ES-I3 (cell line): ENCODE results near the gene ZG16.
"Not testable (repeated sequence)": the region's sequence is repeated elsewhere in the genome, so short reads cannot be mapped to it uniquely, and the experiment has no call there.

Experiments
- H3K36me3 ChIP-seq: 2 replicates; pipeline ENCODE4 v1.6.1; 2013; ENCODE audit warnings: mild to moderate bottlenecking, low read length, control low read depth, moderate library complexity; ENCODE audit not compliant: insufficient read depth
- H3K4me1 ChIP-seq: 2 replicates; pipeline ENCODE4 v1.6.1; 2013; ENCODE audit warnings: mild to moderate bottlenecking, control low read depth, low read length; ENCODE audit not compliant: insufficient read depth
- H3K9ac ChIP-seq: 2 replicates; pipeline ENCODE4 v1.6.1; 2013; ENCODE audit warnings: low read depth, mild to moderate bottlenecking, low read length, moderate library complexity
- H3K9me3 ChIP-seq: 2 replicates; pipeline ENCODE4 v1.6.1; 2013; ENCODE audit warnings: mild to moderate bottlenecking, low read length, moderate library complexity; ENCODE audit not compliant: control insufficient read depth, insufficient read depth

ZG16 gene

GRCh38 chr16:29787155-29787554 is 9.1 kb downstream of the ZG16 start:
- H3K4me1 ChIP-seq, H3K9ac ChIP-seq, H3K36me3 ChIP-seq, H3K9me3 ChIP-seq: not testable (repeated sequence)

GRCh38 chr16:29789775-29790182 is 11.7 kb downstream of the ZG16 start:
- Histone ChIP-seq H3K36me3 (no peaks in the 10 kb centered on the region; the same call in 1 of the 2 replicates), H3K4me1 (peaks cover 8% of the 10 kb centered on the region), H3K9me3 (no peaks in the 10 kb centered on the region), H3K9ac (peak overlapping the region; percentile 79)

GRCh38 chr16:29790183-29790948 is 12.3 kb downstream of the ZG16 start, which contains the start of gene KIF22:
Gene KIF22 (plus strand): TSS chr16:29790751. CDS start chr16:29790760, 9 bp downstream.
- peak within 1 kb of the TSS; percentile 95 for H3K9ac ChIP-seq
- H3K4me1 ChIP-seq = peaks cover 8% of the 10 kb centered on the region
- H3K36me3 ChIP-seq = no peaks in the 10 kb centered on the region; the same call in 1 of the 2 replicates
- H3K9me3 ChIP-seq = no peaks in the 10 kb centered on the region

GRCh38 chr16:29790949-29791844 is 13.1 kb downstream of the ZG16 start:
- no peaks in the 10 kb centered on the region; the same call in 1 of the 2 replicates for H3K36me3 ChIP-seq
- H3K9ac ChIP-seq = peak overlapping the region; percentile 95
- no peaks in the 10 kb centered on the region for H3K9me3 ChIP-seq
- peaks cover 8% of the 10 kb centered on the region for H3K4me1 ChIP-seq

GRCh38 chr16:29791845-29792807 is 14.1 kb downstream of the ZG16 start:
- peak overlapping the region; percentile 95; the same call in 1 of the 2 replicates for H3K9ac ChIP-seq
- peaks cover 8% of the 10 kb centered on the region for H3K4me1 ChIP-seq
- no peaks in the 10 kb centered on the region for H3K9me3 ChIP-seq
- H3K36me3 ChIP-seq = peaks cover 6% of the 10 kb centered on the region

- not testable (repeated sequence) for H3K9ac ChIP-seq, H3K9me3 ChIP-seq, H3K4me1 ChIP-seq
- peaks cover 14% of the 10 kb centered on the region for H3K36me3 ChIP-seq
Observed at GRCh38 chr16:29793153-29793552, 15.1 kb downstream of the ZG16 start.

- Histone ChIP-seq H3K9me3 (no peaks in the 10 kb centered on the region), H3K36me3 (peaks cover 23% of the 10 kb centered on the region), H3K9ac (no peak overlapping the region), H3K4me1 (peaks cover 8% of the 10 kb centered on the region)
Observed at GRCh38 chr16:29794231-29794710, 16.2 kb downstream of the ZG16 start.

GRCh38 chr16:29802416-29802935 is 24.4 kb downstream of the ZG16 start:
- no peaks in the 10 kb centered on the region for H3K9me3 ChIP-seq
- no peaks in the 10 kb centered on the region for H3K4me1 ChIP-seq
- no peak overlapping the region for H3K9ac ChIP-seq
- H3K36me3 ChIP-seq = peaks cover 30% of the 10 kb centered on the region

- H3K9me3 ChIP-seq = no peaks in the 10 kb centered on the region
- peaks cover 6% of the 10 kb centered on the region for H3K4me1 ChIP-seq
- no peak overlapping the region for H3K9ac ChIP-seq
- H3K36me3 ChIP-seq = peaks cover 18% of the 10 kb centered on the region
Observed at GRCh38 chr16:29804020-29804419, 26.0 kb downstream of the ZG16 start.

GRCh38 chr16:29804455-29805231 is 26.6 kb downstream of the ZG16 start:
- Histone ChIP-seq H3K9me3 (no peaks in the 10 kb centered on the region), H3K9ac (peak overlapping the region; percentile 77), H3K36me3 (peaks cover 16% of the 10 kb centered on the region), H3K4me1 (peaks cover 6% of the 10 kb centered on the region)

- H3K4me1 ChIP-seq = peaks cover 10% of the 10 kb centered on the region
- peaks cover 16% of the 10 kb centered on the region for H3K36me3 ChIP-seq
Observed at GRCh38 chr16:29805232-29806098, 27.4 kb downstream of the ZG16 start.

GRCh38 chr16:29806099-29806579 is 28.1 kb downstream of the ZG16 start, which contains the start of gene MAZ:
Gene MAZ (plus strand): TSS chr16:29806529. CDS start chr16:29806702, 173 bp downstream.
- Histone ChIP-seq H3K9ac (peak within 1 kb of the TSS; percentile 77), H3K36me3 (peaks cover 11% of the 10 kb centered on the region), H3K4me1 (peaks cover 15% of the 10 kb centered on the region), H3K9me3 (no peaks in the 10 kb centered on the region)

More at GRCh38 chr16:29805232-29806098, 27.4 kb downstream of the ZG16 start:
- H3K9me3 ChIP-seq = no peaks in the 10 kb centered on the region
- peak overlapping the region; percentile 77 for H3K9ac ChIP-seq
